H1 (cell line): ENCODE measurements around the gene RTN4RL1. TPM values are rescaled to one million over a fixed set of nuclear protein-coding genes. Genes with fewer than 3 reads are reported as not detected.

ENCODE experiments used
- CTCF ChIA-PET: fragments of 300-600 bp; sonication (Branson Sonifier 250); formaldehyde crosslinking; loops from one replicate; lab custom pipeline; 2021; ENCODE audit not compliant: partially characterized antibody; lab: Charles Lee
- POLR2A ChIA-PET: fragments of 300-600 bp; sonication (Branson Sonifier 250); formaldehyde crosslinking; loops from one replicate; lab custom pipeline; 2021; ENCODE audit warnings: inconsistent platforms; ENCODE audit not compliant: partially characterized antibody; lab: Charles Lee
- DNase-seq, 2 experiments: peaks; one replicate each; pipeline versions ENCODE4 v3.0.0 to v3.0.0-alpha.2; 2010 to 2022; ENCODE audit warnings: low spot score in 2 of 2, low read depth in 1 of 2, mixed read lengths in 1 of 2
- FAIRE-seq: peaks from 2 replicates; lab custom pipeline; 2011; peaks lifted over from hg19 to GRCh38; lab: Jason Lieb, UNC
- H2AFZ ChIP-seq: 2 replicates; pipeline ENCODE4 v1.8.1; 2012; ENCODE audit warnings: low read length, inconsistent platforms
- H2AK5ac ChIP-seq: 2 replicates; pipeline ENCODE4 v1.6.1; 2013; ENCODE audit warnings: low read depth, low read length
- H2BK120ac ChIP-seq: replicated peaks from 2 replicates; pipeline ENCODE3; 2013; ENCODE audit warnings: low read depth, low read length, inconsistent platforms
- H2BK12ac ChIP-seq: 2 replicates; pipeline ENCODE4 v1.6.1; 2013; ENCODE audit warnings: low read depth, low read length
- H2BK15ac ChIP-seq: 2 replicates; pipeline ENCODE4 v1.6.1; 2013; ENCODE audit warnings: low read length
- H2BK20ac ChIP-seq: 2 replicates; pipeline ENCODE4 v1.6.1; 2013; ENCODE audit warnings: low read length
- H2BK5ac ChIP-seq: 2 replicates; pipeline ENCODE4 v1.6.1; 2013; ENCODE audit warnings: low read depth, low read length
- H3K14ac ChIP-seq: 2 replicates; pipeline ENCODE4 v1.6.1; 2013; ENCODE audit warnings: inconsistent platforms; ENCODE audit not compliant: insufficient read length
- H3K18ac ChIP-seq: 2 replicates; pipeline ENCODE4 v1.6.1; 2013; ENCODE audit warnings: low read length; ENCODE audit errors: extremely low read depth
- H3K23ac ChIP-seq: 2 replicates; pipeline ENCODE4 v1.6.1; 2013; ENCODE audit warnings: inconsistent platforms; ENCODE audit not compliant: insufficient read length
- H3K23me2 ChIP-seq: 2 replicates; pipeline ENCODE4 v1.6.1; 2013; ENCODE audit warnings: low read depth, low read length
- H3K27ac ChIP-seq: 2 replicates; pipeline ENCODE4 v1.6.1; 2011; ENCODE audit warnings: low read depth, low read length, inconsistent platforms
- H3K27me3 ChIP-seq, 4 experiments: replicated peaks in 1 of 4; 1 replicate in 1 of 4; 2 replicates in 3 of 4; pipeline versions ENCODE4 v1.6.1 to v1.8.1; 2011 to 2013; ENCODE audit warnings: low read length in 3 of 4, mild to moderate bottlenecking in 3 of 4, inconsistent platforms in 2 of 4, mixed read lengths in 2 of 4, moderate library complexity in 1 of 4; ENCODE audit not compliant: control insufficient read depth in 3 of 4, insufficient read depth in 3 of 4; ENCODE audit errors: extremely low read depth in 1 of 4
- H3K36me3 ChIP-seq, 4 experiments: 2 replicates each; pipeline versions ENCODE4 v1.6.1 to v1.8.1; 2011 to 2013; ENCODE audit warnings: mild to moderate bottlenecking in 4 of 4, low read length in 3 of 4, moderate library complexity in 2 of 4, control low read depth in 1 of 4, inconsistent platforms in 1 of 4; ENCODE audit not compliant: insufficient read depth in 4 of 4, control insufficient read depth in 2 of 4
- H3K4ac ChIP-seq: replicated peaks from 2 replicates; pipeline ENCODE3; 2013; ENCODE audit warnings: low read length, low read depth, mixed read lengths, inconsistent platforms; ENCODE audit not compliant: insufficient read length
- H3K4me1 ChIP-seq, 4 experiments: replicated peaks in 1 of 4; 1 replicate in 1 of 4; 2 replicates in 3 of 4; pipeline versions ENCODE4 v1.6.1 to v1.8.1; 2011 to 2013; ENCODE audit warnings: low read length in 3 of 4, inconsistent platforms in 2 of 4, mixed read lengths in 1 of 4; ENCODE audit not compliant: insufficient read depth in 4 of 4, control insufficient read depth in 3 of 4
- H3K4me2 ChIP-seq, 2 experiments: 2 replicates each; pipeline versions ENCODE4 v1.6.1 to v1.8.1; 2011 to 2013; ENCODE audit warnings: low read depth in 2 of 2, low read length in 2 of 2, control low read depth in 1 of 2, inconsistent platforms in 1 of 2, mild to moderate bottlenecking in 1 of 2; ENCODE audit not compliant: insufficient read depth in 1 of 2
- H3K4me3 ChIP-seq, 4 experiments: fragments of 200-600, 300-600 bp in 1 of 4; sonication (generic), shearing (Covaris generic), sonication (Bioruptor Twin) in 1 of 4; 2 replicates each; pipeline versions ENCODE4 v1.5.1 to v1.8.1; 2011 to 2016; ENCODE audit warnings: low read length in 4 of 4, low read depth in 3 of 4, control low read depth in 2 of 4, inconsistent platforms in 2 of 4, mild to moderate bottlenecking in 2 of 4, mixed read lengths in 1 of 4, moderate library complexity in 1 of 4; ENCODE audit not compliant: insufficient read depth in 2 of 4; ENCODE audit errors: extremely low read depth in 1 of 4
- H3K56ac ChIP-seq: replicated peaks from 2 replicates; pipeline ENCODE3; 2013; ENCODE audit warnings: low read depth, mild to moderate bottlenecking, mixed read lengths, low read length, inconsistent platforms; ENCODE audit not compliant: insufficient read length
- H3K79me1 ChIP-seq: 2 replicates; pipeline ENCODE4 v1.6.1; 2013; ENCODE audit warnings: low read depth, low read length, control low read depth
- H3K79me2 ChIP-seq, 2 experiments: 2 replicates each; pipeline versions ENCODE4 v1.6.1 to v1.8.1; 2012 to 2013; ENCODE audit warnings: low read length in 2 of 2, mild to moderate bottlenecking in 2 of 2, inconsistent platforms in 1 of 2; ENCODE audit not compliant: insufficient read depth in 2 of 2, control insufficient read depth in 1 of 2
- H3K9ac ChIP-seq, 4 experiments: replicated peaks in 1 of 4; 1 replicate in 1 of 4; 2 replicates in 3 of 4; pipeline versions ENCODE4 v1.6.1 to v1.8.1; 2011 to 2013; ENCODE audit warnings: low read depth in 3 of 4, low read length in 3 of 4, control low read depth in 2 of 4, mild to moderate bottlenecking in 2 of 4, moderate library complexity in 2 of 4, inconsistent platforms in 1 of 4; ENCODE audit errors: extremely low read depth in 1 of 4
- H3K9me3 ChIP-seq, 2 experiments: 2 replicates each; pipeline versions ENCODE4 v1.6.1 to v1.8.1; 2012 to 2013; ENCODE audit warnings: mild to moderate bottlenecking in 2 of 2, moderate library complexity in 2 of 2, control low read depth in 1 of 2, inconsistent platforms in 1 of 2, low read depth in 1 of 2, low read length in 1 of 2, mixed read lengths in 1 of 2; ENCODE audit not compliant: insufficient read depth in 2 of 2
- H4K20me1 ChIP-seq, 2 experiments: replicated peaks in 1 of 2; 2 replicates each; pipeline versions ENCODE3 to v1.8.1; 2011 to 2013; ENCODE audit warnings: inconsistent platforms in 2 of 2, low read length in 2 of 2, mild to moderate bottlenecking in 1 of 2; ENCODE audit not compliant: insufficient read depth in 2 of 2, control insufficient read depth in 1 of 2
- H4K5ac ChIP-seq: 2 replicates; pipeline ENCODE4 v1.6.1; 2013; ENCODE audit warnings: low read length, low read depth, mixed read lengths, inconsistent platforms; ENCODE audit not compliant: insufficient read length
- H4K8ac ChIP-seq: 2 replicates; pipeline ENCODE4 v1.8.0; 2013; ENCODE audit warnings: mild to moderate bottlenecking, moderate library complexity, low read length, inconsistent platforms; ENCODE audit not compliant: insufficient read depth; ENCODE audit errors: extremely low read depth
- H4K91ac ChIP-seq: replicated peaks from 2 replicates; pipeline ENCODE3; 2013; ENCODE audit warnings: low read length, mixed read lengths, inconsistent platforms; ENCODE audit not compliant: insufficient read length
- ATF3 ChIP-seq: IDR thresholded peaks from 2 replicates; pipeline ENCODE4 v1.6.1; 2011; ENCODE audit warnings: low read depth, mild to moderate bottlenecking, low read length; ENCODE audit not compliant: insufficient read depth
- EZH2 ChIP-seq: fragments of 200-600 bp; sonication (generic); IDR thresholded peaks from 2 replicates; pipeline ENCODE4 v1.7.1; 2012; ENCODE audit warnings: low read depth, mild to moderate bottlenecking, moderate library complexity, low read length, inconsistent platforms; ENCODE audit not compliant: severe bottlenecking
- GTF2F1 ChIP-seq: IDR thresholded peaks from 2 replicates; pipeline ENCODE4 v1.6.1; 2012; ENCODE audit warnings: low read depth, low read length, improper control_type of control experiment, borderline replicate concordance
- TAF1 ChIP-seq: IDR thresholded peaks from 2 replicates; pipeline ENCODE4 v1.6.1; 2011; ENCODE audit warnings: mild to moderate bottlenecking, low read depth, low read length
- WGBS, 2 experiments: shearing (Covaris generic) in 1 of 2; methylation state at CpG; one replicate each; pipeline versions ENCODE4 v1.1.6 to v1.1.7; 2013 to 2015; ENCODE audit warnings: low lambda C conversion rate in 2 of 2, mixed read lengths in 2 of 2, inconsistent platforms in 1 of 2, low coverage in 1 of 2, missing lambda C conversion rate in 1 of 2; ENCODE audit not compliant: insufficient replicate concordance in 2 of 2, insufficient coverage in 1 of 2, insufficient read length in 1 of 2; ENCODE audit errors: extremely low coverage in 1 of 2, missing lambda C conversion rate in 1 of 2; 5-methylcytosine and 5-hydroxymethylcytosine counted together
- polyA plus RNA-seq, 7 experiments: library from polyadenylated mRNA; depleted of rRNA in 3 of 7; stranded (reverse) in 5 of 7; unstranded in 2 of 7; fragments of >200 nt in 5 of 7; fragments of 200-250 nt in 2 of 7; gene quantifications; 1 replicate in 5 of 7; 2 replicates in 1 of 7; 4 replicates in 1 of 7; pipeline versions ENCODE4 v1.2.1 to v1.2.3, GENCODE V29; 2011 to 2013; ENCODE audit warnings: missing spikeins in 2 of 7, mixed read lengths in 2 of 7
- total RNA-seq: library from RNA; stranded (reverse); fragmentation: NEBNext Ultra II Directional; extraction: Animal tissue kit (Norgen Biotek cat#: 25700); gene quantifications from 2 replicates; pipeline ENCODE4 v1.2.1, GENCODE V29; 2021

Gene RTN4RL1
- total and polyA plus RNA-seq, 2 of the 8 experiments (the other 6 are each of a cell fraction or from before 2014, with no cell fraction given) = 0.09 TPM; not detected in 1

- H2AK5ac ChIP-seq = no peak overlapping the region
- H2BK15ac ChIP-seq = no peak overlapping the region
- H4K8ac ChIP-seq = no peak overlapping the region
- no peak overlapping the region for H4K5ac ChIP-seq
- H3K23ac ChIP-seq = no peak overlapping the region
- no peaks in the 10 kb centered on the region for H3K79me2 ChIP-seq
- H3K9ac ChIP-seq = no peak overlapping the region
- no peak overlapping the region for H3K4ac ChIP-seq
- H2BK20ac ChIP-seq = no peak overlapping the region
- CTCF ChIA-PET = interaction anchor here (1.1 to 1.7 kb wide), 2 partner anchors 45 to 46 kb away, joined by 3 read pairs; no protein-coding TSS in a partner anchor
- H2BK5ac ChIP-seq = no peak overlapping the region
- H3K36me3 ChIP-seq = no peaks in the 10 kb centered on the region
- H3K4me2 ChIP-seq = no peak overlapping the region
- peaks cover 0 to 13% (median 2%) of the 10 kb centered on the region in 4 experiments; a peak in 3 of 7 replicates for H3K4me1 ChIP-seq
- H4K20me1 ChIP-seq = peaks cover 0 to 2% of the 10 kb centered on the region in 2 experiments
- FAIRE-seq (no peak), DNase-seq (no peak)
- no peaks in the 10 kb centered on the region for H3K23me2 ChIP-seq
- H3K79me1 ChIP-seq = no peaks in the 10 kb centered on the region
- H3K9me3 ChIP-seq = no peaks in the 10 kb centered on the region
- H4K91ac ChIP-seq = no peak overlapping the region
- no peak overlapping the region for H3K18ac ChIP-seq
- H2AFZ ChIP-seq = no peak overlapping the region
- H3K27ac ChIP-seq = no peak overlapping the region
- TF ChIP-seq GTF2F1 (no peak), TAF1 (no peak), EZH2 (no peak), ATF3 (no peak)
- TF ChIP-seq, all 59 proteins: peak for 0
- Histone ChIP-seq H3K56ac (no peak overlapping the region), H3K27me3 (peaks cover 0 to 15% (median 10%) of the 10 kb centered on the region in 4 experiments; a peak in 3 of 7 replicates), H3K14ac (no peak overlapping the region), H2BK12ac (no peak overlapping the region), H2BK120ac (no peak overlapping the region), H3K4me3 (no peak overlapping the region)
- 77% methylated on average over 1 of the region's 1 CpG; no CpG with 5 or more reads in 1 of the 2 experiments for WGBS, 2 experiments
- POLR2A ChIA-PET = interaction anchor here (0.6 to 1.1 kb wide), 2 partner anchors 15 to 243 kb away, joined by 3 read pairs; no protein-coding TSS in a partner anchor
Observed at GRCh38 chr17:2013994-2014317, 11.2 kb downstream of the RTN4RL1 start.
